OCI-LY1 (cell line): ENCODE measurements around the gene BPTF.
A peak's percentile ranks its signal among the peaks of the same experiment; 100 is the strongest.

ENCODE experiments used
- H2AFZ ChIP-seq: fragments of 200-600 bp; sonication (generic), shearing (Covaris generic); 2 replicates; pipeline ENCODE4 v1.6.0; 2014; ENCODE audit warnings: antibody characterized with exemption, mild to moderate bottlenecking, low read length
- H3F3A ChIP-seq: fragments of 200-600 bp; sonication (generic), shearing (Covaris generic); 2 replicates; pipeline ENCODE4 v1.6.0; 2014; ENCODE audit warnings: mild to moderate bottlenecking, antibody characterized with exemption, low read length, moderate library complexity; ENCODE audit not compliant: insufficient read depth
- H3K27ac ChIP-seq: fragments of 200-600 bp; sonication (generic); 2 replicates; pipeline ENCODE4 v1.5.1; 2014; ENCODE audit warnings: low read length, mixed run types, mild to moderate bottlenecking, low read depth; ENCODE audit not compliant: poor library complexity, severe bottlenecking
- H3K27me3 ChIP-seq: fragments of 200-600 bp; sonication (generic); 2 replicates; pipeline ENCODE4 v1.6.0; 2014; ENCODE audit warnings: antibody characterized with exemption, mild to moderate bottlenecking, low read length, moderate library complexity; ENCODE audit not compliant: insufficient read depth
- H3K36me3 ChIP-seq: fragments of 200-600 bp; sonication (generic); 2 replicates; pipeline ENCODE4 v1.6.1; 2014; ENCODE audit warnings: mild to moderate bottlenecking, antibody characterized with exemption, low read length, moderate library complexity, mixed read lengths; ENCODE audit not compliant: insufficient read depth
- H3K4me1 ChIP-seq: fragments of 200-600 bp; sonication (generic); 2 replicates; pipeline ENCODE4 v1.5.1; 2014; ENCODE audit warnings: mild to moderate bottlenecking, low read length, moderate library complexity; ENCODE audit not compliant: insufficient read depth, severe bottlenecking
- H3K4me2 ChIP-seq: fragments of 200-600 bp; sonication (generic), shearing (Covaris generic); 2 replicates; pipeline ENCODE4 v1.6.1; 2014; ENCODE audit warnings: low read length
- H3K4me3 ChIP-seq: fragments of 200-600 bp; sonication (generic); 2 replicates; pipeline ENCODE4 v1.5.1; 2014; ENCODE audit warnings: low read length, low read depth, mild to moderate bottlenecking, mixed read lengths; ENCODE audit not compliant: poor library complexity, severe bottlenecking
- H3K79me2 ChIP-seq: fragments of 200-600 bp; shearing (Covaris generic); 2 replicates; pipeline ENCODE4 v1.6.1; 2016; ENCODE audit warnings: mixed run types, low read length, mixed read lengths; ENCODE audit not compliant: insufficient read depth
- H3K9ac ChIP-seq: fragments of 200-600 bp; sonication (generic), shearing (Covaris generic); 2 replicates; pipeline ENCODE4 v1.6.1; 2014; ENCODE audit warnings: mild to moderate bottlenecking, low read length, mixed read lengths
- H3K9me2 ChIP-seq: fragments of 200-600 bp; sonication (generic), shearing (Covaris generic); 2 replicates; pipeline ENCODE4 v1.6.1; 2014; ENCODE audit warnings: low read depth, mild to moderate bottlenecking, low read length, mixed read lengths
- H3K9me3 ChIP-seq: fragments of 200-600 bp; shearing (Covaris generic); 2 replicates; pipeline ENCODE4 v1.6.1; 2014; ENCODE audit warnings: low read length, mixed read lengths
- H4K20me1 ChIP-seq: fragments of 200-600 bp; sonication (generic), shearing (Covaris generic); 2 replicates; pipeline ENCODE4 v1.6.0; 2016; ENCODE audit warnings: mild to moderate bottlenecking, low read length; ENCODE audit not compliant: insufficient read depth
- CTCF ChIP-seq: fragments of 200-600 bp; sonication (generic), shearing (Covaris generic); IDR thresholded peaks from 2 replicates; pipeline ENCODE4 v1.5.1; 2017; ENCODE audit warnings: mild to moderate bottlenecking, antibody characterized with exemption, low read length, moderate library complexity, mixed read lengths
- EZH2 ChIP-seq: fragments of 200-600 bp; sonication (generic), shearing (Covaris generic); IDR thresholded peaks from 2 replicates; pipeline ENCODE4 v1.8.0; 2017; ENCODE audit warnings: borderline replicate concordance, mixed run types, mild to moderate bottlenecking, antibody characterized with exemption, low read length, moderate library complexity, mixed read lengths

Gene BPTF

DNA sequence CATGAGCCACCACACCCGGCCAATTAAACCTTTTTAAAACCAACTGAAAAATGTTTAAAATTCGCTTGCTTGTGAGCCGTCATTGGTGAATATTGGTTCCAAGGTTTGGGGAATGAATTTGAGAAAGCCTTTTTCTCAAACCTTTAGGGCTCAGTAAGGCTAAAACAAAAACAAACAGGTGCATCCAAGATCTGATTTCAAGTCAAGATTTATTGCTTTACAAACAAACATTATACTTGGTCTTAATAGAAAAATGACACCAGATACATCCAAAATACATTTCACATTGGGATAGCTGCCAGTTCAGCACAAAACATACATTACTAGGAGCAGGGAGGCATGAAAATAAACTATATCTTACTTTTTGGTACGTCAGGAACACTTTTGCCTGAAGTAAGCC lies 165.6 kb downstream of the BPTF start:
- no peaks in the 10 kb centered on the region for H3K36me3 ChIP-seq
- no peaks in the 10 kb centered on the region for H4K20me1 ChIP-seq
- no peak overlapping the region for H3K4me2 ChIP-seq
- H3K9me2 ChIP-seq: no peaks in the 10 kb centered on the region
- peaks cover 29% of the 10 kb centered on the region for H3K4me1 ChIP-seq
- H3K27me3 ChIP-seq: no peaks in the 10 kb centered on the region
- no peaks in the 10 kb centered on the region for H3K9me3 ChIP-seq
- no peak overlapping the region for H2AFZ ChIP-seq
- H3K4me3 ChIP-seq: no peak overlapping the region
- no peaks in the 10 kb centered on the region for H3K79me2 ChIP-seq
- TF ChIP-seq EZH2: no peak
- no peak for TF ChIP-seq CTCF
- no peak overlapping the region for H3K9ac ChIP-seq
- no peak overlapping the region for H3K27ac ChIP-seq
- H3F3A ChIP-seq: no peaks in the 10 kb centered on the region; the same call in 1 of the 2 replicates

- no peaks in the 10 kb centered on the region for H4K20me1 ChIP-seq
- H3K36me3 ChIP-seq: no peaks in the 10 kb centered on the region
- H3K27me3 ChIP-seq: no peaks in the 10 kb centered on the region
- peak overlapping the region; percentile 82 for H3K4me2 ChIP-seq
- peak overlapping the region; percentile 76 for H3K27ac ChIP-seq
- H3K9ac ChIP-seq: peak overlapping the region; percentile 82
- H3K79me2 ChIP-seq: no peaks in the 10 kb centered on the region
- no peaks in the 10 kb centered on the region for H3K9me3 ChIP-seq
- no peaks in the 10 kb centered on the region; the same call in 1 of the 2 replicates for H3F3A ChIP-seq
- H3K4me3 ChIP-seq: peak overlapping the region; percentile 78
- no peak overlapping the region; the same call in 1 of the 2 replicates for H2AFZ ChIP-seq
- TF ChIP-seq CTCF (no peak), EZH2 (no peak)
- H3K4me1 ChIP-seq: peaks cover 35% of the 10 kb centered on the region
- H3K9me2 ChIP-seq: no peaks in the 10 kb centered on the region
Measured at GRCh38 chr17:67992548-67993152, 167.3 kb downstream of the BPTF start.

- Histone ChIP-seq H3K4me1 (peaks cover 35% of the 10 kb centered on the region), H4K20me1 (no peaks in the 10 kb centered on the region), H3K27ac (peak overlapping the region; percentile 76), H3K9me3 (no peaks in the 10 kb centered on the region), H3K4me3 (peak overlapping the region; percentile 78), H3K9me2 (no peaks in the 10 kb centered on the region), H3K36me3 (no peaks in the 10 kb centered on the region), H2AFZ (peak overlapping the region; percentile 15; the same call in 1 of the 2 replicates), H3K4me2 (peak overlapping the region; percentile 83), H3K9ac (peak overlapping the region; percentile 82), H3K27me3 (no peaks in the 10 kb centered on the region), H3K79me2 (no peaks in the 10 kb centered on the region), H3F3A (no peaks in the 10 kb centered on the region; the same call in 1 of the 2 replicates)
- TF ChIP-seq EZH2 (no peak), CTCF (no peak)
Measured at GRCh38 chr17:67993153-67993997, 168.1 kb downstream of the BPTF start.
